Renal pelvis (tissue), 4 donors: ENCODE data around the gene SLC7A10. TPM values are rescaled to one million over a fixed set of nuclear protein-coding genes. Genes with fewer than 3 reads are reported as not detected.
"Not testable (repeated sequence)": the region's sequence is repeated elsewhere in the genome, so short reads cannot be mapped to it uniquely, and the experiment has no call there.

Experiments used
- DNase-seq: peaks from one replicate; pipeline ENCODE4 v3.0.0-alpha.2; 2013
- polyA plus RNA-seq, 3 donors: library from polyadenylated mRNA; unstranded; fragments of 120-200 nt; gene quantifications; one replicate each; pipeline ENCODE4 v1.2.1, GENCODE V29; 2013; ENCODE audit not compliant: insufficient read length in 3 of 3

Gene SLC7A10
- polyA plus RNA-seq, 3 donors = 0.24 to 0.52 (median 0.36) TPM

DNA sequence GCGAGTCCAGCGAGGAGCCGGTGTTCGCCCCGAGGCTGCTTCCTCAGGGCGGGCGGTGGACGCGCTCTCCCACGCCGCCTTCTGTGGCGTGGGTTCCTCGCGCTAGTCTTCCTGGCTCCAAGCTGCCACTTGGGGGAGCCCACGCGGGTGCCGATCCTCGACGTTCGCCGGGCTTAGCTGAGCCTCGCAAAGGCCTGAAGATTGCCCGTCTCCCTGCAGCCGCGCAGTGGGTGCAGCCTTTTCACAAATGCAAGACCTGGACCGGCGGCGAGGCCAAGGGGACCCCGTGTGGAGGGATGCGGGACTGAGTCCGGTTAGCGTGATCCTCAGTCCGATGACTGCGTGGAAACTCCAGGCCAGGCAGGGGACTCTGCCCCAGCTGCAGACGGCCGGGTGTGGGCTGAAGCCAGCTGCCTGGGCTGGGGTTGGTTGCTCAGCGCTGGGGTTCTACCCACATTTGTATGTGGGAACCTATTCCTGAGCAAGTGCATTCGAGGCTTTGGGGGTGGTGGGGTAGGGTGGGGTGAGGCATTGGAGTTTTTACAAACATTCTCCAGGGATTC is 48.2 kb downstream of the SLC7A10 start:
- DNase-seq = peak; percentile 65

DNA sequence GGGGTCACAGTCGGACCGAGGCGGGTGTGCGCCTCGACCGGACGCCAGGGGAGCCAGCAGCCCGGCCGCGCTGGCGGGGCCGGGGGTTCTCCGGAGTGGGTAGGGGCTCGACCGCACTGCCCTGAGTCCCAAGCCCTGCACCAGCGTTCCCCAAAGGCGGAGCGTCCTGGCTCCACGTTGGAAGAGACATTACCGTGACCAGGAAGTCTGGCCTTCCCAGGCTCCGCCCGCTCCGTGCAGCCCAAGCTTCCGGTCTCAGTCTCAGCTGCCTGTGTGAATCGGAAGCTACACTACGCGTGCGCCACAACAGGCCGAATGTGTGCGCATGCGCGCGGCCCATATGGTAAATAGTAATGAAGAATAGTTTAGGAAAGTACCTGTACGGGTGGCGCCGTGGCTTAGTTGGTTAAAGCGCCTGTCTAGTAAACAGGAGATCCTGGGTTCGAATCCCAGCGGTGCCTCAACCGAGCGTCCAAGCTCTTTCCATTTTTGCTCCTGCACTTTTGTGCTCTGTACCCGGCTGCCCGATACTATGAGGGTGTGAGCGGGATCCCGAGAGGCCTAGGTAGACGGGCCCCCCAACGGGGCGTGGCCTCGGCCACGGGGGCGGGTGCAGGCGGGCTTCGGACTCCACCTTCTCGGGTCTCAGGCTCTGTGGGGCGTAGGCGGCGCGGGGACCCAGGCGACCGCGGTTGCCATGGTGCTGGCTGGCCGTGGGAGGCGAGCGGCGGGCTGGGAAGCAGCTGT is 48.8 kb downstream of the SLC7A10 start:
- DNase-seq = peak; percentile 97

- DNase-seq = no peak
Observed at GRCh38 chr19:33175886-33176669, 49.6 kb downstream of the SLC7A10 start.

DNA sequence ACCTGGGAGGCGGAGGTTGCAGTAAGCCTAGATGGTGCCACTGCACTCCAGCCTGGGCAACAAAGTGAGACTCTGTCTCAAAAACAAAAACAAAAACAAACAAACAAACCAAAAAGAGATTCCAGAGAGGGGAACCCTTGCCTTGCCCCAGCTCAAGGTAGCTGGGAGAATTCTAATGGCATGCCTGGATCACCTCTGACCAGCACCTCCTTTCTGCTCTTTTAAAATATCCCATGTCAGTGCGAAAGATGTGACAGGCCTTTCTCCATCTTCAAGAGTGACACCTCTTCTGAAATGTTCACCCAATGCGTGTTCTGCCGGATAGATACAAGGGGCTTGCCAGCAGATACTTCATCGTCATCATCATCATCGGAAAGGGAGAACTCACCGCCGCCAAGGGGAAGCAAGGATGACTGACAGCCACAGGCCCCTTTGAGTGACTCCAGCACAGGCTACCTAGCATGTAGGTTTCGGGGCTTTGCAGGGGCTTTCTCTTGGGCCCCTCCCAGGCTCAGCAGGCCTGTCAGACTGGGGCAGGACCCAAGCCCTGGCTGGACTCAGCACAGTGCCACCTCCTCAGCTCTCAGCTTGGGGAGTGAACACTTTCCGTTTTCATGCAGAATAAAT is 50.4 kb downstream of the SLC7A10 start:
- no peak for DNase-seq

DNA sequence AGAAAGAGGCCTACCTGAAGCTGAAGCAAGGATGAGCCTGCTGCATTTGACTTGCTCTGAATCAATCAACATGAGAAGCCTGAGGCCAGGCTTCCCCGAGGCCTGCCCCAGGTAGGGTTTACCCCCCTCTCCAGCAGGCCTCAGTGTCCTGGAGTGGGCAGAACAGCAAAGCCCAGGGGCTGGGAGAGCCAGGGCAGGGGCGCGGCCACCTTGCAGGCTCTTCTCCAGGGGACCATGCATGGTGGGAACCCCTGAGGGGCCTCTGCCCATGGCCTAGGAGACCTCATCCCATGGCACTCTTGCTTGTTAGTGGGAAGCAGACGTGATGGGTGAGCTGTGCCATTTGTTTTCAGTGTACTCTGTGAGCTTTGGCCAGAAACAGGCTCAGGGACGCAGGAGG is 51.5 kb downstream of the SLC7A10 start:
- DNase-seq = no peak

DNA sequence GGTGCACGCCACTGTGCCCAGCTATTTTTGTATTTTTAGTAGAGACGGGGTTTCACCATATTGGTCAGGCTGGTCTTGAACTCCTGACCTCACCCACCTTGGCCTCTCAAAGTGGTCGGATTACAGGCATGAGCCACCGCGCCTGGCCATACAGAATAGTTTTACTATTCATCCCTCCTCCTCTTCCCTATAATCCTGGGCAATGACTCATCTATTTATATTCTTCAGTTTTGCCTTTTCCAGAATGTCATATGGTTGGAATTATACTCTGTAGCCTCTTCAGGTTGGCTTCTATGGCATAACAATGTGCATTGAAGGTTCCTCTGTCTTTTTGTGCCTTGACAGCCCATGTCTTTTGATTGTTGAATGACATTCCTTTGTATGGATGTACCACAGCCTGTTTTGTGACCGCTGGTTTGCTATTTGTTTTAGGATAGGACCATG is 53.7 kb downstream of the SLC7A10 start:
- no peak for DNase-seq

DNA sequence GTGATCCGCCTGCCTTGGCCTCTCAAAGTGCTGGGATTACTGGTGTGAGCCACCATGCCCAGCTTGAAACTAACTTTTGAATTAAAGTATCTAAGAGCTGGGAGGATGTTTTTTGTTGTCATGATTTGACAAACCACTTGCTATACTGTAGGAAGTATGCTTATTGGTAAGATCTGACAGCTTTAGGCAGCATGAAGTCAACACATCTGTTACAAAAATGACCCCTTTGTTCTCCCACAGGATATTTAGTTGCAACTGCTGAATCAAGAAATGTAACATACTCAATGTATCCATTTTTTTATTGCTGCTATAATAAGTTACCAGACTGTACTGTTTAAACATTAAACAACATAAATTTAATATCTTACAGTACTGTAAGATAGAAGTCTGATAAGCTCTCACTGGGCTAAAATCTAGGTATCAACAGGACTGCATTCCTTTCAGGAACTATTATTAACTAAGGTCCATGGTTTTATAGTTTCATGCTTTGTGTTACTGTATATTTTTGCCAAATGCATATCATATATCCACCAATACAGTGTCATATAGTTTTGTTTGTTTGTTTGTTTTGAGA is 54.3 kb downstream of the SLC7A10 start:
- no peak for DNase-seq

DNA sequence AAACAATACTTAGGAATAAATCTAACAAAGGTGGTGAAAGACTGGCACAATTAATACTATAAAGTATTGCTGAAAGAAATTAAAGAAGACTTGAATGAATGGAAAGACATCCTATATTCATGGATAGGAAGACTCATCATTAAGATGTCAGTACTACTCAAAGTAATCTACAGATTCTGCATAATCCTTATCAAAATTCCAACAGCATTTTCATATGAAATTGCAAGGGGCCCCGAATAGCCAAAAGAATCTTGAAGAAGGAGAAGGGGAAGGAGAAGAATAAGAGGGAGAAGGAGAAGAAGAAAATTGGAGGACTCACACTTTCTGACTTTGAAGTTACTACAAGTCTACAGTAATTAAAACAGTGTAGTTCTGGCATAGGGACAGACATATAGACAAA is 57.1 kb downstream of the SLC7A10 start:
- DNase-seq = no peak

DNA sequence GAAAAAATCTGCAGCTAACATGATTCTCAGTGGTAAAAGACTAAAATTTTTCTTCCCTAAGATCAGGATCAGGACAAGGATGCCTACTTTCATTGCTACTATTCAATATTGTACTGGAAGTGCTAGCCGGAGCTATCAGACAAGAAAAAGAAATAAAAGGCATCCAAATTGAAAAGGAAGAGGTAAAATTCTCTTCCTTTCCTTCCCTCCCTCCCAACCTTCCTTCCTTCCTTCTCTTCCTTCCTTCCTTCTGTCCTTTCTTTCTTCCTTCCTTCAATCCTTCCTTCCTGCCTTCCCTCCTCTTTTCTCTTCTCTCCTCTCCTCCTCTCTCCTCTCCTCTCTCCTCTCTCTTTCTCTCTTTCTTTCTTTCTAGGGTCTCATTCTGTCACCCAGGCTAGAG is 58.2 kb downstream of the SLC7A10 start:
- DNase-seq = no peak

- not testable (repeated sequence) for DNase-seq
Observed at GRCh38 chr19:33166037-33166436, 59.6 kb downstream of the SLC7A10 start.

DNA sequence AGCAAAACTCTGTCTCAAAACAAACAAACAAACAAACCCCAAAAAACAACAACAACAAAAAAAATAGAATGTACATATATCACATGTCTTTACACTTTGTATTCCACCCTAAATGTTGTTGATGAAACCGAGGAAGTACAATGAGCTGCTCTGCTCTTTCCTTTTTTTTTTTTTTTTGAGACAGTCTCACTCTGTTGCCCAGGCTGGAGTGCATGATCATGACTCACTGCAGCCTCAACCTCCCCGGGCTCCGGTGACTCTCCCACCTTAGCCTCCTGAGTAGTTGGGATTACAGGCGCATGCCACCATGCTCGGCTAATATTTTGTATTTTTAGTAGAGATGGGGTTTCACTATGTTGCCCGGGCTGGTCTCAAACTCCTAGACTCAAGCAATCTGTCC is 62.2 kb downstream of the SLC7A10 start:
- no peak for DNase-seq

DNA sequence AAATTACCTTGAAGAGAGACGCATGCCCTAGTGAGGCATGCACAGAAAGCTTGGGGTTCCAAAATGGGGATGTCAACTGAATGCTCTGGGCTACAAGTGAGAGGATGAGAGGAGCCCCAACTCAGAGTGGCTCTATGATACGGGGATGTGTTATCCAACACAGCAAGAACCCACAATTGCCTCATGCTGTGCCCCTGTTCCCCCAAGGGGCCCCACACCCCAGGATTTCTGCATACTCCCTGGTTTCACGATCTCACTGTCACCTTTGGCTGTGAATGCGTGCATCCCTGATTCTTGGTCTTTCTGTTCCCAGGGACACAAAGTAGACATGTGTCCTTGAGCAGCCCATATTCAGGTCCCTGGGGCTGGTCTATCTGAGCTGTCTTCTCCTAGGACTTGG is 64.4 kb downstream of the SLC7A10 start:
- no peak for DNase-seq

DNA sequence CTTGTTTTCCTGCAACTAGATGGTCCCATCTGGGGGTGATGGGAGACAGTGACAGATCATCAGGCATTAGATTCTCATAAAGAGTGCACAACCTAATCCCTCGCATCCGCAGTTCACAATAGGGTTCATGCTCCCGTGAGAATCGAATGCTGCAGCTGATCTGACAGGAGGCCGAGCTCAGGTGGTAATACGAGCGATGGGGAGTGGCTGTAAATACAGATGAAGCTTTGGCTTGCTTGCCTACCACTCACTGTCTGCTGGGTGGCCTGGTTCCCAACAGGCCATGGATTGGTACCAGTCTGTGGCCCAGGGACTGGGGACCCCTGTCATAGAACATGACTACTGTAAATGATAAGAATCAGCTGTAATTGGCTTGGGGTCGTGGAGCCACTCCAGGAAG is 65.8 kb downstream of the SLC7A10 start:
- DNase-seq = no peak

GRCh38 chr19:33159149-33159548 is 66.5 kb downstream of the SLC7A10 start:
- no peak for DNase-seq

Other genes starting within 250 kb of the SLC7A10 start
- 10 to 100 TPM; 16.5 to 22.1 (median 19.7) TPM for gene RHPN2, start 161.0 kb downstream of the SLC7A10 start, polyA plus RNA-seq
- gene GPATCH1, start 144.7 kb downstream of the SLC7A10 start, polyA plus RNA-seq = 10 to 100 TPM; 12.6 to 20.1 (median 15.6) TPM
- 1 to 10 TPM in 2 of 3 donors, under 1 TPM in 1; 0.87 to 2.1 (median 1.8) TPM for gene WDR88, start 93.7 kb downstream of the SLC7A10 start, polyA plus RNA-seq
- gene LRP3, start 31.5 kb downstream of the SLC7A10 start, polyA plus RNA-seq = 10 to 100 TPM; 22.6 to 31.7 (median 27.3) TPM
- gene CEBPA, start 76.7 kb upstream of the SLC7A10 start, polyA plus RNA-seq = 1 to 10 TPM; 4.0 to 8.5 (median 4.5) TPM
- gene CEBPG, start 147.9 kb upstream of the SLC7A10 start, polyA plus RNA-seq = 10 to 100 TPM; 21.2 to 22.6 (median 22.0) TPM